ENCODE measurements around the gene COL25A1. TPM values are rescaled to one million over a fixed set of nuclear protein-coding genes. Genes with fewer than 3 reads are reported as not detected.

Gene COL25A1
- total RNA-seq, 1 donor from 2014 or later, result 0.37 TPM

DNA sequence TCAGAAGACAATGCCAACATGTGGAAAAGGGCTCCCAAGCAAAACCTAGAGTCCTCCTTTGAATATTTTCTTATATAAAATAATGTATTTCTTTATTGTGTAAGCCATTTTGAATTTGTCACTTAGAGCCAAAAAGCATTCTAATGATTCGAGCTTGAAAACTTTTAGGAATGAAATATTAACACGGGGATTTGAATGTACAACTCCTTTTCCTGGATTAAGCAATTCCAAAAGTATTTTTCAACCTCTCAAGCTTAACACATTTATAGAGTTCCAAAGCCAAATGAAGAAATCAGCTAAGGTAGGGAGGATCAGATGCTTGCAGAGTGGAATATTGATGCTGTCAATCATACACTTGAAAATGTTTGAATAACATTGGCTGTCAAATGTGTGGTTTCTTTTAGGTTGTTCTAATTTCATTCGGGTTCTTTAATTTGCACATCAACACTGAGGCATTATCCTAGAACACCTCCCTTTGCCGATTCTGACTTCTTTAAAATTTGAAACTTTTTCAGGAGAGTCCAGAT is 472.4 kb downstream of the COL25A1 start:
- ATAC-seq, result no peak
- intact Hi-C loops (cut with micrococcal nuclease), result no loop called here
- no peak for DNase-seq

DNA sequence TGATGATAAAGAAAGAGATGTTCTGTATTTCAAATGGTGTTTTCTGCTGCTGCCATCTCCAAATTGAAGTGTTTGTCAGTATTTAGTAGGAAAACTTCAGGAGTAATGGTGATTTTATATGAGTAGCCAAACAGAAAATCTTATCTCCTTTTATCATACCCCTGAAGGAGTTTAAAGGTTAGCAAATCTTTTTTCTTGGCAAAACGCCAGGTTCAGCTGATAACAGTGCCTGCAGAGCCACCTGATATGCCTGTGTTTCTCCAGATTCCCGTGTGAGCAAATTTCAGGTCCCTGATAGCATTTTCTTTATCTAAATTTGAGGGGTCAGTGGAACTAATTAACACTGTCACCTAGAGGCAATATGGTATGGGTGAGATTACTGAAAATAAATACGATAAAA is 473.8 kb downstream of the COL25A1 start:
- DNase-seq (no peak), ATAC-seq (no peak)
- intact Hi-C loops (cut with micrococcal nuclease), result no loop called here

DNA sequence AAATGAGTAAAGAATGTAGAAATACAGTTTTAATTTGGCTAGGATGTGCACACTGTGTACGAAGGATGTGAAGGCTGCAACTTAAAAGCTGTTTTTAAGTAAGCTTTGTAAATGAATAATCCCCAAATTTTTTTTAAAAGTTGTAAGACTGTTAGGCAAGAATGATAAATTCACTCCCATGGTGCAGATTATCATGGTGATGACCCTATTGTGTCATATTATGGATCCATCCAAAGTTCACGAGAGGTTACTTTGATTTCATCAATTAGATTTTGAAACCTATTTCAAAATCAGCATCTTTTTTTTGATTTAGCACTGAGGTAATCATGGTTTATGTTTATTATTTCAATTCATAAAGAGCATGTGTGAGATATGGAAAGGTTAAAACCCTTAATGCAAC is 476.7 kb downstream of the COL25A1 start:
- intact Hi-C loops (cut with micrococcal nuclease), result no loop called here
- DNase-seq (no peak), ATAC-seq (no peak)

DNA sequence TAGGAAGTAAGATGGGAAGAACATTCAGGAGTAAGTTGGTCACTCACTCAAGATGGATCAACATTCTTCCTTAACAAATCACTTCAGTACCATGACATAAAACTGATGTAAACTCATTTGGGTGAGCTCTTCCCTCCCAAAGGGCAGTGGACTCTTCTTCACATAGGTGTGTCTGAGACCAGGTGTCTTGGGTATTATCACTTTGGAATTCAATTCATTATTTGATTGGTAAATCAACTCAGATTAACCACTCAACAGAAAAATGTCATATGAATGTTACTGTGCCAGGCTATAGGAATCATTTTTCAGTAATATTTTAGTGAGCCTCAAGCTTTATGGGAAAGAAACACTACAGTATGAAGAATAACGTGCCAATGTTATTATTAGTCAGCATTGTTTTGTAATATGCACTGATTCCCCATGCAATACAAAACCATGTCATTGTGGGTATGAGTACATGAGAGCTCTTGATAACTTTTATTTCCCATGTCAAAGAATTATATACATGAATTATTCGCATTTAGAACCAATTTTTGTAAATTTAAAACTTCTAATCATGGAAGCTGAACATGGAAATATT is 481.0 kb downstream of the COL25A1 start:
- DNase-seq (no peak), ATAC-seq (no peak)
- intact Hi-C loops (cut with micrococcal nuclease), result no loop called here

GRCh38 chr4:108820492-108821350 is 481.7 kb downstream of the COL25A1 start:
- no peak for ATAC-seq
- DNase-seq, result no peak
- intact Hi-C loops (cut with micrococcal nuclease), result no loop called here

DNA sequence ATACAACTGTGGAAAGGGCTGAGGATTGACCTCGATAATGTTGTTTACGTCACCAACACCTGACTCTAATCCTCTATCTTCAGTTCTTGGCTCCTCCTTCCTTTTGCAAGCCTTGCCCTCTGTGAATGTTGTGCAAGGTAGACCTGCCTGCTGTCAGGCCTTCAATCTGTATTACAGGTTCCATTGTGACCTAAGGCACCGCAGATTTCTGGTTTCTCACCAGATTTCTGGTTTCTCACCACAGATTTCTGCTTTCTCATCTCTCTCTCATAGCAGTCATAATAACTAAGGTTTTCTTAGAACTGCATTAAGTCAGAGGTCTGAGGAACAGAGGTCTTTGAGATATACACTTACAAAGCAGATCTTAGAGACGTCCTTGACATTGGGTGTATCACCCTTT is 488.1 kb downstream of the COL25A1 start:
- intact Hi-C loops (cut with micrococcal nuclease), result no loop called here
- DNase-seq (no peak), ATAC-seq (no peak)

DNA sequence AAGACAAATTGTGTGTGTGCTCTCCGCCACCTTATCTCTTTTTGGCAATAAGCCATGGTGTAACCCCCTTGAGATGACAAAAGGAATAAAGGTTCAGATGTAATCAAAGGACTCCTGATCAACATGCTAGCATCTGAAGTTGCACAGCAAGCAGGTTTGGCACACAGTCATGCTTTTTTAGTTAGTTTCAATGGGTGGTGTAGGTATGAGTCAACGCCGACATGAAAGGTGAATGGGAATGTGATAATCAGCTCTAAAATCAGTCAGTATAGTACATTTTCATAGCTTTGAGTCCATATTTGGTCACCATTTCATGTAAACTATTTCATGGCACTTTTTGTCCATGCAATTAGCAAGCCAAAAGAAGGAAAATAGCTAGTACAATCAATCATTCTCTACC is 489.2 kb downstream of the COL25A1 start:
- intact Hi-C loops (cut with micrococcal nuclease), result no loop called here
- ATAC-seq, result no peak
- DNase-seq, result no peak

DNA sequence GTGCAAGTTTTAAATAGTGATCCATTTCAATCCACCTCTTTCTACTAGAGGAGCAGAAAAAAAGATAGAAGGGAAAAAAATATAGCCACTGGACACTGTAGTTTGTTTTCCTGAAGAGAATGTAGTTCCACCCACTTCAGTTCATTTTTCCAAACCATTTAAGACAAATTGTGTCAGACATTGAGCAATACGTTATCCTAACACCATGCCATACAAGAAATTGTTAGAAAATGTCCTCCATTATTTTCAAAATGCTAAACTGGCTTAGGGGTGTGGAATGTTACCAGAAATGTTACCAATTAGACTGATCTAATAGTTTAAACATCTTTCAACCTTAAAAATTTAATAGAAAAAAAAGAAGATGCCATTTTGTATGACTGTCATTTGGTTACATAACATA is 491.0 kb downstream of the COL25A1 start:
- DNase-seq (no peak), ATAC-seq (no peak)
- intact Hi-C loops (cut with micrococcal nuclease), result no loop called here

DNA sequence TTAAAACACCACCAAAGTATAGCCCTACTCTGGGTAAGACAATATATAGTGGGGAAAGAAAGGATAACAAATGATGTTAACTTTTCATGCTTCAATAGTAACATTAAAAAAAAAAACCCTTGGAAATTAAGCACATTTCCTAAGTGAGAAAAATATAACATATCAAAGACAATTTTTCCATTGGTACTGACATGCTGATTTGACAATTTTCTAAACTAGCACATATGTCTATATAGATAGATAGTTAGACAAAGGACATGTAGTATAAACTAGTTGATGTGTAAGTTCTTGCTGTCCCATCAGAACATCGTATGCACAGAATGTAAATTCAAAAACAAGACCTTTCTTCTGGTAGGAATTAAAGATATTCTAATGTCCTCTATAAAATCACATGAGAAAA is 492.4 kb downstream of the COL25A1 start:
- intact Hi-C loops (cut with micrococcal nuclease), result no loop called here
- no peak for ATAC-seq
- DNase-seq, result no peak

DNA sequence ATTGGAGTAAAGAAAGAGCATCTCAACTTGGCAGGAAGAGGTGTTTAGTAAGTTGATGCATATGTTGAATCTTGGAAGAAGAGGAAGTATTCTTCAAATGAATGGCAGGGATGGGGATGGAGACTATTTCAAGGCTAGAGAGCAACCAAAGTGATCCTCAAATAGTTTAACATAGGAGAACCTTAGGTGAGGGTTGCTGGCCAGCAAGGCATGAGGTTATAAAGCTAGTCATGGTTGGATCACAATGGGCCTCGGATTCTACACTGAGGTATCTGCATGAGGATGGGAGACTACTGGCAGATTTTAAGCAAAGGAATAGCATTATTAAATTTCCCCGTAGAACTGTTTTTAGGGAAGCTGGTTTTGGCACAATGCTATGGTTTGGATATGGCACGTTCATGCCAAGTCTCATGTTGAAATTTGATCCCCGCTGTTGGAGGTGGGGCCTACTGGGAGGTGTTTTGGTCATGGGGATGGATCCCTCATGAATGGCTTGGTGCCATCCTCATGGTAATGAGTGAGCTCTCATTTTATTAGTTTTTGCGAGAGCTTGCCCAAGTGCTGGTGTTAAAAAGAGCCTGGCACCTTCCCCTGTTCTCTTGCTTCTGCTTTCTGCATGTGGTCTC is 497.7 kb downstream of the COL25A1 start:
- no peak for ATAC-seq
- no peak for DNase-seq
- intact Hi-C loops (cut with micrococcal nuclease), result no loop called here

- no peak for DNase-seq
- no peak for ATAC-seq
- intact Hi-C loops (cut with micrococcal nuclease), result no loop called here
These were observed 503.2 kb downstream of the COL25A1 start for GRCh38 chr4:108799306-108799705.

DNA sequence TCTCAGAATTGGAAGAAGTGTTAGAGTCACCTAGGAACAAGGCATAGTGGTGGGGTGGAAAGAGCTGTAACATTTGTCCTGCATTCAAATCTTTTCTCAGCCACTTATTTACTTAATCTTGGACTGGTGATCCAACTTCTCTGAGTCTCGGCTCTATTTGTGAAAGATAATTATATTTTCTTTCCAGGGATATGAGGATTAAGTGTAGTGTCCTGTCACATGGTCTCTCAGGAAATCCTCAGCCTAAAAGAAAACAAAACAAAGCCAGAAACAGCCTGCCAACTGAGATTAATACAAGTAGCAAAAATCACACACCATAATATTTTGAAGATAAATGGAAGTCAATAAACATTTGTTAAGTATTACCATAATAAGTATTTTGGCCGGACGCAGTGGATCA is 506.3 kb downstream of the COL25A1 start:
- intact Hi-C loops (cut with micrococcal nuclease), result no loop called here
- DNase-seq, result no peak
- peak; percentile 48 for ATAC-seq

GRCh38 chr4:108795733-108796132 is 506.7 kb downstream of the COL25A1 start:
- ATAC-seq, result peak; percentile 50
- intact Hi-C loops (cut with micrococcal nuclease), result no loop called here

GRCh38 chr4:108794136-108794535 is 508.3 kb downstream of the COL25A1 start:
- intact Hi-C loops (cut with micrococcal nuclease), result no loop called here
- DNase-seq (no peak), ATAC-seq (peak; percentile 56)

More at GRCh38 chr4:108795733-108796132, 506.7 kb downstream of the COL25A1 start:
- DNase-seq, result no peak

- intact Hi-C loops (cut with micrococcal nuclease), result no loop called here
- DNase-seq (no peak), ATAC-seq (no peak)
These were observed 509.0 kb downstream of the COL25A1 start for GRCh38 chr4:108793415-108793814.

DNA sequence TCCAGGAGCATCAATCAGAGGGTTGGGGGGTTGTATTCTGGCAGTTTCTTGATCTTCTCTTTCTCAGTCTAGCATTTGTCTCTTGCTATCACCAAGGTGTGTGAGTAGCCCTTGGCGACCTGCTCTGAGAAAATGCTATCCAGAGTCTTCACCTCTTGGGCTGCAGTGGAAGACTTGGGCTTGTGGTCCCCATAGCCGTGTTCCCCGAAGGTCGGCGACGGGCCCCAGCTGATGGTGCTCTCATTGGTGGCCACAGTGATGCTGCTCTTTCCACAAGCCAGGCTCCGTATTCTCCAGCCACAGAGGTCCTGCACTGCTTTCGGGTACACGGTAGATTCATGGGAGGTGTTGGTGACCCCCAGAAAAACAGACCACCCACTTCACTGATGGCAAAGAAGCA is 513.7 kb downstream of the COL25A1 start:
- intact Hi-C loops (cut with micrococcal nuclease), result no loop called here

GRCh38 chr4:108787724-108788123 is 514.7 kb downstream of the COL25A1 start:
- intact Hi-C loops (cut with micrococcal nuclease), result no loop called here
- no peak for DNase-seq
- ATAC-seq, result no peak

More for the DNA sequence above, 513.7 kb downstream of the COL25A1 start:
- no peak for ATAC-seq
- no peak for DNase-seq

- no peak for ATAC-seq
- DNase-seq, result no peak
- intact Hi-C loops (cut with micrococcal nuclease), result no loop called here
These were observed 515.4 kb downstream of the COL25A1 start for GRCh38 chr4:108787106-108787505.

DNA sequence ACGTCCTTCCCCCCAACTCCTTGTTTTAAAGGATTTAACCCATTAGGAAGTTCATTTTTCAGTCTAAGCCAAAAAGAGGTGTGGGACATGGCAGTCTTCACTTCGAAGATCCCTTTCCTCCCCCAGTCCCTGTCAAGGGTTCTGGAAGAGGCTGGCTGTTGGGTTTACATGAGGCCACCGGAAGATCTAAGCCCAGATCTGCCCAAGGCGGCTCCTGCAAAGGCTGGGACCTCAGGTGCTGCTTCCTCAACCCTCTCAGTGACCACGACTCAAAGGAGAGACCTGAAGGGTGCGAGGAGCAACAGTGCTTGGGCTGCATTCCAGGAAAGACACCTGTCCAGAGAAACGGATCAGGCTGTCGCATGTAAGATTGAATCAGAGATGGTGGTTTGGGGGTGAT is 516.1 kb downstream of the COL25A1 start:
- no peak for DNase-seq
- intact Hi-C loops (cut with micrococcal nuclease), result no loop called here
- no peak for ATAC-seq
